Fibroblast of the aortic adventitia (primary cell): ENCODE results near the gene CSTPP1. TPM values are rescaled to one million over a fixed set of nuclear protein-coding genes. Genes with fewer than 3 reads are reported as not detected.

ENCODE experiments used
- DNase-seq: peaks from one replicate; pipeline ENCODE4 v3.0.0-alpha.2; 2010; ENCODE audit warnings: low read depth
- H3K4me3 ChIP-seq: 2 replicates; pipeline ENCODE4 v1.5.1; 2011; ENCODE audit warnings: low read depth, mild to moderate bottlenecking, control low read depth, low read length, moderate library complexity
- total RNA-seq: library from RNA; depleted of rRNA; stranded (reverse); fragments of >200 nt; gene quantifications from 2 replicates; pipeline ENCODE4 v1.2.3, GENCODE V29; 2012; ENCODE audit warnings: low replicate concordance
- TF ChIP-seq, protein P1 (sequence below): IDR thresholded peaks from 2 replicates; pipeline ENCODE4 v1.5.1; 2011; ENCODE audit warnings: mild to moderate bottlenecking, low read length, control low read depth, inconsistent platforms; ENCODE audit not compliant: insufficient read depth

The CSTPP1 gene
- total RNA-seq, 1 donor = 34.9 TPM

GRCh38 chr11:46976182-46976854 lies 39.8 kb downstream of the CSTPP1 start:
- DNase-seq = no peak
- TF ChIP-seq, protein P1, sequence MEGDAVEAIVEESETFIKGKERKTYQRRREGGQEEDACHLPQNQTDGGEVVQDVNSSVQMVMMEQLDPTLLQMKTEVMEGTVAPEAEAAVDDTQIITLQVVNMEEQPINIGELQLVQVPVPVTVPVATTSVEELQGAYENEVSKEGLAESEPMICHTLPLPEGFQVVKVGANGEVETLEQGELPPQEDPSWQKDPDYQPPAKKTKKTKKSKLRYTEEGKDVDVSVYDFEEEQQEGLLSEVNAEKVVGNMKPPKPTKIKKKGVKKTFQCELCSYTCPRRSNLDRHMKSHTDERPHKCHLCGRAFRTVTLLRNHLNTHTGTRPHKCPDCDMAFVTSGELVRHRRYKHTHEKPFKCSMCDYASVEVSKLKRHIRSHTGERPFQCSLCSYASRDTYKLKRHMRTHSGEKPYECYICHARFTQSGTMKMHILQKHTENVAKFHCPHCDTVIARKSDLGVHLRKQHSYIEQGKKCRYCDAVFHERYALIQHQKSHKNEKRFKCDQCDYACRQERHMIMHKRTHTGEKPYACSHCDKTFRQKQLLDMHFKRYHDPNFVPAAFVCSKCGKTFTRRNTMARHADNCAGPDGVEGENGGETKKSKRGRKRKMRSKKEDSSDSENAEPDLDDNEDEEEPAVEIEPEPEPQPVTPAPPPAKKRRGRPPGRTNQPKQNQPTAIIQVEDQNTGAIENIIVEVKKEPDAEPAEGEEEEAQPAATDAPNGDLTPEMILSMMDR = no peak
- no peak overlapping the region for H3K4me3 ChIP-seq

DNA sequence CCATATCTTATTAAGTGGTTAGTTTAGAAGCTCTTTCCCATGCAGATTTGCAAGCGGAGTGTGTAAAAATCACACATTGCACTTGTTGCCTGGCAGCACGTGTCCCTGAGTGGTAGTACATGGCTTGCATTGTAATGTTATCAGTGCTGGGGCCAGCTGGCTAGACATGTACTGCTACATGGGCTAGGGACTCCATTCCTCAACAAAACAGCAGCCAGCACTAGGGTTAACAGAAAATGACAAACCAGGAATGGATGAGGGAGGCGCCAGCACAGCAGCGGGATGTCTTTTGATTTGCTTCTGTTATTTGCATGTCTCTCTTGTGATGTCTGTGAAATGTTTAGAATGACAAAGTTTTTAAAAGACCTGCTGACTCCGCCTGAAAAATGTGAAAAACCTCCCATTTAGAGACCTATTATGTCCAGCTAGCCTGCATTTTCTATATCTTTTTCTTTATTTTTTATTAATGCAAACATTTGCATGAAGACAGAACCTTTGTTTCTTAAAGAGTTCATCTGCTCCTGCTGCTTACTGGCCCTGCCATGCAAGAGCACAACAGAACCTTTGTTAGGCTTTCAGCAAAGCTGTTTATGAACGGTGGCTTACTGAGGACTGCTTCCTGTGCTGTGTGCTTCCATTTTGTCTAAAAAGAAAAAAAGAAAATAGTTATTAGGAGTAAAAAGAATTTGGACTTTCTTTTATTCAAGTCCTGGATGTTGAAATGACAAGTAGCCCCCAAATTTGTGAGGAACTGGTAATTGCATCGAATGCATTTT lies 40.7 kb downstream of the CSTPP1 start:
- TF ChIP-seq, protein P1 = no peak
- no peak overlapping the region for H3K4me3 ChIP-seq

GRCh38 chr11:46978005-46978491 lies 41.5 kb downstream of the CSTPP1 start:
- no peak for DNase-seq
- no peak overlapping the region for H3K4me3 ChIP-seq
- TF ChIP-seq, protein P1 = no peak

More for the DNA sequence above, 40.7 kb downstream of the CSTPP1 start:
- DNase-seq = no peak

DNA sequence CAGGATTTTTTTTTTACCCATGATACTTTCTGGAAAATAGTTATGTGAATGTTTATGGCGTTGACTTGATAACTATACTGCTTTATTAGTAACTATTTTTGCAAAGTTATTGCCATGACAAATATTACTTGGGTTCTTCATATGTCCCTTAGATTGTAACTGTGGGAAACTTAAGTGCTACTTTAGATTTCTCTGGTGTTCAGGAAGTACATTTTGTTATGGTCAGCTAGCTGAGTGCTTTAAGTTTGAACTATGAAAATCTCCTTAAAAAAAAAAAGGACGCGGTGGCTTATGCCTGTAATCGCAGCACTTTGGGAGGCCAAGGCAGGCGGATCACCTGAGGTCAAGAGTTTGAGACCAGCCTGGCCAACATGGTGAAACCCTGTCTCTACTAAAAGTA lies 42.8 kb downstream of the CSTPP1 start:
- TF ChIP-seq, protein P1 = no peak

DNA sequence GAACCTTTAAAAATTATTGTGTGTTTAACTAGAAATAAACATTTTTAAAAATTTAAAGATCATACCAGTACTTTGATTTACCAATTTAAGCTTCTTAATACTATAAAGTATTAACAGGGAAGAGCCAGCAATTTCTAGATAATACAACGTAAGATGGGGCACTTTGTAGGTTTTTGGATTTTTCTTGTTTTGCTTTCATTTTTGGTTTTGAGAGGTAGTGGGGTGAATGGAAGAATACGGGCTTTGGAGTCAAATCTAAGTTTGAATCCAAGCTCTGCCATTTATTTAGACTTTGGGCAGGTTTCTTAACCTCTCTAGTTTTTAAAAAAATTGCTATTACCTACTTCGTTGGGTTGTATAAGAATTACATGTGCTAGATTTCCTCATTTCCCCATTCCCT lies 44.9 kb downstream of the CSTPP1 start:
- DNase-seq = no peak
- no peak overlapping the region for H3K4me3 ChIP-seq
- TF ChIP-seq, protein P1 = no peak

More for the DNA sequence above, 42.8 kb downstream of the CSTPP1 start:
- no peak overlapping the region for H3K4me3 ChIP-seq
- DNase-seq = no peak

GRCh38 chr11:46982797-46983452 lies 46.4 kb downstream of the CSTPP1 start:
- H3K4me3 ChIP-seq = no peak overlapping the region
- no peak for DNase-seq
- TF ChIP-seq, protein P1 = no peak
